Tibial nerve (tissue), 4 donors: ENCODE results near the gene KRTAP3-3. TPM values are rescaled to one million over a fixed set of nuclear protein-coding genes. Genes with fewer than 3 reads are reported as not detected.

Source experiments
- DNase-seq, 2 donors: peaks; one replicate each; pipeline ENCODE4 v3.0.0-alpha.2; 2019; ENCODE audit warnings: low spot score in 2 of 2
- H3K27ac ChIP-seq, 4 donors: fragments of 200-600 bp; sonication (generic) in 3 of 4; one replicate each; pipeline ENCODE4 v1.5.1; 2017 to 2019; ENCODE audit warnings: mild to moderate bottlenecking in 1 of 4
- H3K27me3 ChIP-seq, 2 donors: fragments of 200-600 bp; sonication (generic) in 1 of 2; one replicate each; pipeline versions ENCODE4 v1.5.1 to v1.6.0; 2017 to 2019
- H3K36me3 ChIP-seq, 3 donors: fragments of 200-600 bp; sonication (generic); one replicate each; pipeline ENCODE4 v1.5.1; 2018 to 2019
- H3K4me1 ChIP-seq, 4 donors: fragments of 200-600 bp; sonication (generic) in 3 of 4; one replicate each; pipeline ENCODE4 v1.5.1; 2017 to 2019
- H3K4me3 ChIP-seq, 4 donors: fragments of 200-600 bp; sonication (generic) in 3 of 4; one replicate each; pipeline ENCODE4 v1.5.1; 2017 to 2019; ENCODE audit warnings: mild to moderate bottlenecking in 1 of 4, moderate library complexity in 1 of 4
- H3K9me3 ChIP-seq, 4 donors: fragments of 200-600 bp; sonication (generic) in 3 of 4; one replicate each; pipeline ENCODE4 v1.5.1; 2017 to 2019
- CTCF ChIP-seq, 5 experiments: fragments of 200-600 bp in 3 of 5; fragments of 450-650 bp in 2 of 5; sonication (generic) in 3 of 5; IDR thresholded peaks; one replicate each; pipeline ENCODE4 v1.5.1; 2016 to 2019; ENCODE audit warnings: antibody characterized with exemption in 5 of 5, mild to moderate bottlenecking in 3 of 5, moderate library complexity in 2 of 5
- EP300 ChIP-seq, 2 donors: sonication (generic); formaldehyde crosslinking; IDR thresholded peaks; one replicate each; pipeline ENCODE4 v1.6.1; 2017; ENCODE audit warnings: antibody characterized with exemption in 2 of 2, mild to moderate bottlenecking in 1 of 2
- POLR2A ChIP-seq, 2 donors: fragments of 450-650 bp; IDR thresholded peaks; one replicate each; pipeline ENCODE4 v1.6.1; 2017; ENCODE audit warnings: antibody characterized with exemption in 2 of 2, mild to moderate bottlenecking in 2 of 2, moderate library complexity in 2 of 2
- WGBS, 2 donors: methylation state at CpG; one replicate each; pipeline ENCODE4 v1.1.5; 2018; 5-methylcytosine and 5-hydroxymethylcytosine counted together
- total RNA-seq, 4 donors: library from RNA; depleted of rRNA; stranded (reverse); fragments of >200 nt; gene quantifications; one replicate each; pipeline ENCODE4 v1.1.0, GENCODE V29; 2016

Gene KRTAP3-3
- total RNA-seq, 4 donors from 2014 or later = not detected

GRCh38 chr17:40980117-40980516 is 13.8 kb downstream of the KRTAP3-3 start:
- WGBS, 2 donors = 91 to 95% methylated on average over 3 of the region's 3 CpGs
- no peak for DNase-seq
- H3K27ac ChIP-seq = no peak overlapping the region
- no peaks in the 10 kb centered on the region for H3K9me3 ChIP-seq
- no peak overlapping the region for H3K4me3 ChIP-seq
- peaks cover 0 to 4% of the 10 kb centered on the region in 2 donors for H3K27me3 ChIP-seq
- peaks cover 0 to 10% (median 0%) of the 10 kb centered on the region in 4 donors for H3K4me1 ChIP-seq
- TF ChIP-seq POLR2A (IDR thresholded peaks at IDR 0.05) (no peak), EP300 (IDR thresholded peaks at IDR 0.05) (no peak), CTCF (IDR thresholded peaks at IDR 0.05) (no peak)
- no peaks in the 10 kb centered on the region for H3K36me3 ChIP-seq

- peaks cover 0 to 4% of the 10 kb centered on the region in 2 donors for H3K27me3 ChIP-seq
- 70 to 80% methylated on average over 13 of the region's 13 CpGs for WGBS, 2 donors
- no peak overlapping the region for H3K27ac ChIP-seq
- H3K4me3 ChIP-seq = no peak overlapping the region
- TF ChIP-seq POLR2A (IDR thresholded peaks at IDR 0.05) (no peak), EP300 (IDR thresholded peaks at IDR 0.05) (no peak), CTCF (IDR thresholded peaks at IDR 0.05) (no peak)
- no peaks in the 10 kb centered on the region for H3K36me3 ChIP-seq
- DNase-seq = no peak
- peaks cover 0 to 10% (median 0%) of the 10 kb centered on the region in 4 donors for H3K4me1 ChIP-seq
- H3K9me3 ChIP-seq = no peaks in the 10 kb centered on the region
Measured at GRCh38 chr17:40978575-40979151, 15.3 kb downstream of the KRTAP3-3 start.

- Histone ChIP-seq H3K9me3 (no peaks in the 10 kb centered on the region), H3K27ac (no peak overlapping the region), H3K36me3 (no peaks in the 10 kb centered on the region), H3K4me1 (peaks cover 0 to 4% (median 0%) of the 10 kb centered on the region in 4 donors), H3K27me3 (peaks cover 0 to 4% of the 10 kb centered on the region in 2 donors), H3K4me3 (no peak overlapping the region)
- DNase-seq = no peak
- TF ChIP-seq EP300 (IDR thresholded peaks at IDR 0.05) (no peak), CTCF (IDR thresholded peaks at IDR 0.05) (no peak), POLR2A (IDR thresholded peaks at IDR 0.05) (no peak)
Measured at GRCh38 chr17:40975516-40975915, 18.4 kb downstream of the KRTAP3-3 start.

GRCh38 chr17:40974366-40974765 is 19.6 kb downstream of the KRTAP3-3 start:
- Histone ChIP-seq H3K4me3 (no peak overlapping the region), H3K9me3 (no peaks in the 10 kb centered on the region)

More at GRCh38 chr17:40974366-40974765, 19.6 kb downstream of the KRTAP3-3 start:
- WGBS, 2 donors = 89 to 92% methylated on average over 3 of the region's 3 CpGs
- Histone ChIP-seq H3K27ac (no peak overlapping the region), H3K4me1 (no peaks in the 10 kb centered on the region), H3K27me3 (peaks cover 0 to 4% of the 10 kb centered on the region in 2 donors), H3K36me3 (no peaks in the 10 kb centered on the region)
- TF ChIP-seq CTCF (IDR thresholded peaks at IDR 0.05) (no peak), EP300 (IDR thresholded peaks at IDR 0.05) (no peak), POLR2A (IDR thresholded peaks at IDR 0.05) (no peak)
- DNase-seq = no peak
